ENCODE measurements around the gene PRR18. TPM values are rescaled to one million over a fixed set of nuclear protein-coding genes. Genes with fewer than 3 reads are reported as not detected.
A peak's percentile ranks its signal among the peaks of the same experiment; 100 is the strongest.

Gene PRR18
- total and polyA plus RNA-seq, 2 of the 8 experiments (the other 6 are each of a cell fraction or from before 2014, with no cell fraction given): 0.08 to 0.19 TPM

- no peak overlapping the region for H3K56ac ChIP-seq (replicated peaks; ENCODE audit: insufficient read length, low read depth, low read length)
- ChIA-PET POLR2A (ENCODE audit: partially characterized antibody) (interaction anchor here (1.0 to 1.6 kb wide), 3 partner anchors 10 to 20 kb away, joined by 3 to 6 read pairs (median 4); partner anchors contain the start of gene SFT2D1), CTCF (ENCODE audit: partially characterized antibody) (no interaction called here)
- DNase-seq (ENCODE audit: low read depth in 1 of 2, low spot score in 2 of 2) (no peak), FAIRE-seq (no peak)
- H2AFZ ChIP-seq (ENCODE audit: low read length): no peak overlapping the region
- H2BK12ac ChIP-seq (ENCODE audit: low read depth, low read length): peak overlapping the region; percentile 42; the same call in 1 of the 2 replicates
- no peak overlapping the region for H3K4ac ChIP-seq (replicated peaks; ENCODE audit: insufficient read length, low read depth, low read length)
- no peak overlapping the region for H4K8ac ChIP-seq (ENCODE audit: extremely low read depth, insufficient read depth, low read length)
- H4K5ac ChIP-seq (ENCODE audit: insufficient read length, low read depth, low read length): no peak overlapping the region
- no peak overlapping the region for H4K91ac ChIP-seq (replicated peaks; ENCODE audit: insufficient read length, low read length)
- H3K14ac ChIP-seq (ENCODE audit: insufficient read length): no peak overlapping the region
- H3K27me3 ChIP-seq (replicated peaks in 1 of 4; ENCODE audit: control insufficient read depth in 3 of 4, extremely low read depth in 1 of 4, insufficient read depth in 3 of 4, low read length in 3 of 4): 0 out of 7 replicates have a peak, but pooled peaks cover 0 to 2% (median 0%) of the 10 kb centered on the region in 4 experiments
- no peaks in the 10 kb centered on the region for H3K79me2 ChIP-seq (ENCODE audit: control insufficient read depth in 1 of 2, insufficient read depth in 2 of 2, low read length in 2 of 2)
- no peak overlapping the region for H2AK5ac ChIP-seq (ENCODE audit: low read depth, low read length)
- H3K79me1 ChIP-seq (ENCODE audit: low read depth, low read length): no peaks in the 10 kb centered on the region
- no peak overlapping the region for H3K18ac ChIP-seq (ENCODE audit: extremely low read depth, low read length)
- H3K4me2 ChIP-seq (ENCODE audit: insufficient read depth in 1 of 2, low read depth in 2 of 2, low read length in 2 of 2): no peak overlapping the region
- H3K23me2 ChIP-seq (ENCODE audit: low read depth, low read length): no peaks in the 10 kb centered on the region
- no peak overlapping the region for H2BK15ac ChIP-seq (ENCODE audit: low read length)
- H3K4me3 ChIP-seq (ENCODE audit: extremely low read depth in 1 of 4, insufficient read depth in 2 of 4, low read depth in 3 of 4, low read length in 4 of 4): no peak overlapping the region
- no peak overlapping the region for H3K27ac ChIP-seq (ENCODE audit: low read depth, low read length)
- H2BK5ac ChIP-seq (ENCODE audit: low read depth, low read length): no peak overlapping the region
- TF ChIP-seq EP300 (IDR thresholded peaks at IDR 0.05; ENCODE audit: borderline replicate concordance in 1 of 2, low read depth in 2 of 2, low read length in 2 of 2) (no peak), SUZ12 (IDR thresholded peaks at IDR 0.05; ENCODE audit: low read length) (no peak), FOSL1 (IDR thresholded peaks at IDR 0.05; ENCODE audit: insufficient read depth, low read depth, low read length) (no peak), TAF1 (IDR thresholded peaks at IDR 0.05; ENCODE audit: low read depth, low read length) (no peak)
- H3K9ac ChIP-seq (replicated peaks in 1 of 4; ENCODE audit: extremely low read depth in 1 of 4, low read depth in 3 of 4, low read length in 3 of 4): no peak overlapping the region
- H3K23ac ChIP-seq (ENCODE audit: insufficient read length): no peak overlapping the region
- H3K4me1 ChIP-seq (replicated peaks in 1 of 4; ENCODE audit: control insufficient read depth in 3 of 4, insufficient read depth in 4 of 4, low read length in 3 of 4): peaks cover 0 to 4% (median 3%) of the 10 kb centered on the region in 4 experiments; a peak in 4 of 7 replicates
- H2BK20ac ChIP-seq (ENCODE audit: low read length): no peak overlapping the region
- no peaks in the 10 kb centered on the region for H3K9me3 ChIP-seq (ENCODE audit: insufficient read depth in 2 of 2, low read depth in 1 of 2, low read length in 1 of 2)
- H4K20me1 ChIP-seq (replicated peaks in 1 of 2; ENCODE audit: control insufficient read depth in 1 of 2, insufficient read depth in 2 of 2, low read length in 2 of 2): no peaks in the 10 kb centered on the region
- no peaks in the 10 kb centered on the region for H3K36me3 ChIP-seq (ENCODE audit: control insufficient read depth in 2 of 4, insufficient read depth in 4 of 4, low read length in 3 of 4)
- no peak overlapping the region for H2BK120ac ChIP-seq (replicated peaks; ENCODE audit: low read depth, low read length)
Measured at GRCh38 chr6:166352923-166353322, 44.7 kb upstream of the PRR18 start.

Measured in H1 (cell line).